NCI-H526 (cell line): Measurements from ENCODE around the gene ADAMTS5.

ENCODE experiments used
- DNase-seq, 2 experiments: peaks; one replicate each; lab custom pipeline; 2025; lab: John Stamatoyannopoulos, UW

ADAMTS5 gene

DNA sequence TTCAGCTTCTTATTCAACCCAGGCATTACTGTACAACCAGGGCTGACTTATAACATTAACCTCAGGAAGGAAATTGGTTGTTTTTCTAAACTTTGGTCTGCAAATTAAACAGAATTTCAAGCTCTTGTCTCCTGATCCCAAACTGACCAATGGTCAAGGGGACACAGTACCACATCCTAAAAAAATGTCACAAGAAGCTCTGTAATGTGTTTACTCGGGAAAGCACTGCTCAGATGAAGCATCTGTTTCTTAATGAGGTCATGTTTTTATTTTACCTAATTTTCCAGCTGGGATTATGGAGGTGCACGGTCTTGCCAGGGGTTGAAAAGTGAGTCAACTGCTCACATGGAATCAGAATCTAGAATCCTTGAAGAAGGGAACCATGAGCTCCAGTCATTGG lies 18.7 kb downstream of the ADAMTS5 start:
- no peak for DNase-seq

DNA sequence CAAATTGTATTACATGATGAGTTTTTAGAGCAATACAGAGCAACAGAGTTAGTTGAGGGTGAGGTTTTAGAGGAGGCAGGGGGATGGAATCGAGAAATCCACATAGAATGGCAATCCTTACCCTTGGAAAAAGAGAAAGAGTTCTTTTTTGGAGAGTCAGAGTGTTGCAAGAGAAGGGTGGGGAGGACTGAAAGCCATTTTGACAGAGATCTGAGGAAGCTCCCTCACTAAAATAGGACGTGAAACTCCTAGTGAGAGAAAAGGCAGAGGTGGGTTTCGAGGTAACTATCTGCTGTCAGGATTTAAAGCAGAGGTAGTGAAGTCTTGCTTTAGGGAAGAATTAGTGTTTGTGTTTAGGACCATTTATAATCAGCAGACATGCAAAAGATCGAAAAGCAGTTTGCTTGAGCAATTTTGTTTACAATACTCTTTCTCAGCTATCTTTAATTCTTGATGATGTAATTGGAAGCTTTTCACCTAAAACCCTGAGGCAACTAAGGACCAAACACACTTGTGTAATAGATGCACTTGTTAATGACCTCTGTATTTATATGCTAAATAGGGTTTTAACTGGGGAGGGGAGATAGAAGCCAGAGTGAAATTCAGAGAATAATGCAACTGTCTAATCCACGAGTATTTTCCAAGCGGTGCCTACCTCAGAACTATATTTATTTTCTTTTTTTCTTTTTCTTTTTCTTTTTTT lies 20.0 kb downstream of the ADAMTS5 start:
- DNase-seq, result no peak

DNA sequence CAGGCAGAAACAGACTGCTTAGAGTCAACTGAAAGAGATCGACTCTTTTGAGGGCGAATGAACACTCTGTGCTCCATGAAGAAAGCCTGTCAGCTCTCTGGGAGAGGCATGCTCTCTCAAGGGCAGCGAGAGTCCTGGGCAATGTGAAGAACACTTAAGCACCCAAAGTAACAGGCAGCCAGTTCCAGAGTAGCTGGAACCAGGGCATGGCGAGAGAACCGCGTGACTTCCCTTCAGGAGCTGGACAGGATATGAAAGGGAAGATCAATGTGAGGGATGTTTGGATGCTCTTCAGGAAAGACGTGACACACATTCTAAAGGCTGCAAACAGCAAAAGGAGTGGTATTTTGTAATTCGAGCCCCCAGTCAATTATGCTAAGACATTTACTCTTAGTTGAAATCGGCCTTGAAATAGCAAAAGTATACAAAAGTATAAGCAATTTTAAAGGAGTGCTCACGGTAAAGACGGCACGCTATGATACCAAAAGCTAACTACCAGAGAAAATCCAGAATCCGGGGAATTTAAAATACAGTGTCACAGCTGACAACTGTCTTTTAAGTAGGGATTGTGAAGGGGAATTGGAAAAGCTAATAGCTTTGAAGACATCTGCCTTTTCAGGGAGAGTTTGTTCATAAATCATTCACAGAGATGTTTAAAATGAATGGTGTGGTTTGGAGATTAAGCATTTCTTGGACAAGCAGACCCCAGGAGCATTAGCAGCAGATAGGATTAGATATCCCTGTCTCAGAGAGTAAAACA lies 20.8 kb downstream of the ADAMTS5 start:
- no peak for DNase-seq

DNA sequence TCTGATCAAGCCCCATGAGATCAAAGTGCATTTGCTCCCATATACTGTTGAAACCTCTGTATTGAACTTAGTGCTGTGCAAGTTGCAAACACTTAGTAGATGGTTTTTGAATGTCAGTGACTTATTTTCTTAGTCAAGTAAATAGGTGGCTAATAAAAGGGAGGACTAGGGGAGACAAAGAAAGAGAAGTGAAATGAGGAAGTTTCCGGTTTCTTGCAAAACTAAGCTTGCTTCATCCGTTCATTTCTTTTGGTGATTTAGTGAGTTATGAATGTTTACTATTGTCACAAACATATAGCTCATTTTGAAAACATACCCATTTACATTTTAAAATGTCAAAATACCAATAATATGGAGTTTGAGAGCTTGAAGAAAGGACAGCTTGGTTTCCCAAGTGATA lies 23.0 kb downstream of the ADAMTS5 start:
- no peak for DNase-seq

DNA sequence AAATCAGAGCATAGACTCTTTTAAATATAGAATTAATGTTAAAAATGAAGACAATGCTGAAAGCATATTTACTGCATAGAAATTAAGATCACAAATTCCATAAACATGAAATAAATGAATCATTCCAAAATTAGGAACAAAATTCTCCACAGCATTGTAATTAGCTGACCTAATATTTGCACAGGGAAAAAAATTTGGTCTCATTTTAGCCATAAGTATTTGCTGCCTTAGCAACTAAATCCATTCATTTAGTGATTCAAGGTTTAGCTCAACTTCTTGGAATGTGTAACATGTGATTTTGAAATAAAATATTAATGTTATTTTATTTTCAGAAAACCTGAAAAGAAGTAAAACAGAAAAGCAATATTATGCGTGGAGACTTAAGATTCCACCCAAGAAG lies 25.5 kb downstream of the ADAMTS5 start:
- no peak for DNase-seq

DNA sequence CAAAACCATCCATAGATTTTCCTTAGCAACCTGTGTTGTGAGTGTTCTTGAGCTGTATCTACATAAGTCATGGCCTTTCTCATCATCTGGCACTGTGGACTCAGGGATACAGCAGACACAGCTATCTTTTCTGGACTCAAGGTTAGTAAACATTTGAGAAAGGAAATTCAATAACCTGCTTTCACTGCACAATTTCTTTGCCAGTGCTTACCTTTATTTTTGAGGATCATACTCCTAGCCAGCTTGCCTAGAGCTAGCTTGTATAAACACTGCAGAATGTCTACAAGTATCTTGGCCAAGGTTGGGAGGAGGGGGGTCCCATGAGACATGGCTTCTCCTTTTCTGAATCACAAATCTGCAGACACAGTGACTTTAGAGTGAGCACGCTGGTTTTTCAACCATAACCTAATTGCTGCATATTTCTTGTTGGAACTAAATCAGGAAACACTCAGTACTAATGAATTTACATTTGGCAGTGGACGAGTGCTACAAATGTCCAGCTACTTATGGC lies 27.2 kb downstream of the ADAMTS5 start:
- no peak for DNase-seq

DNA sequence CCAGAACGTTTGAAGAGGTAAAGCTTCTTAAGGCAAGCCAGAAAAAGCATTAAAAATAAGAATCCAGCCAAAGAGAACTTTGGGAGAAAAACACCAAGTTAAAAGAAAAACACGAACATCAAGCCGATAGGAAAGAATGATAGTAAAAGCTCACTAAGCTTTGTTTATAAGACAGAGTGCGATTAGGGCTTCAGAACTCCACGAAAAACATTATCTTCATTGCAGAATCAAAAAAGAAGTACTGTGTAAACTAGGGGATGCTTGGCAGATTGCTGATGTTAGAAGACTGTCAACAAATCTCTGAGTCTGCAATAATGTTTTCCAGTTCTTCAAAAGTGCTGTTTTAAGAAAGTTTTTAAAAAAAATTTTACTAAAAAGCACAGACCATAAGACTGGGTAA lies 30.2 kb downstream of the ADAMTS5 start:
- DNase-seq, result no peak

DNA sequence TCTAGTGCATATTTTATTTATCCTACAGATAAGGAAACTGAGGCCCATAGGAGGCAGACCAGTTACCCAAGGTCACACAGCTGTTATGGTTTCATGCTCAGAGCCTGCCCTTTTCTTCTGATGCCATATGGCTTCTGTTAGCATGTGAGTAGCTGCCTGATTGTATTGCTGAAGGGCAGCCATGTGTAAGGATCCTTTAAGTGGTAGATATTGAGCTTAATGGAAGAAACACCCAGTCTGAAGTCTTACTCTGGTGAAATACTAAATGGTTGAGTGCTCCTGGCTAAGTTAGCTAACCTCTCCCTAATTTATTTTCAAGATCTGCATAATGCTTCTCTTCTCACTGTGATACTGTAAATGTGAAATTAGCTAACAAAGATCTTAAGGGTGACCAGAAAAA lies 30.9 kb downstream of the ADAMTS5 start:
- no peak for DNase-seq

DNA sequence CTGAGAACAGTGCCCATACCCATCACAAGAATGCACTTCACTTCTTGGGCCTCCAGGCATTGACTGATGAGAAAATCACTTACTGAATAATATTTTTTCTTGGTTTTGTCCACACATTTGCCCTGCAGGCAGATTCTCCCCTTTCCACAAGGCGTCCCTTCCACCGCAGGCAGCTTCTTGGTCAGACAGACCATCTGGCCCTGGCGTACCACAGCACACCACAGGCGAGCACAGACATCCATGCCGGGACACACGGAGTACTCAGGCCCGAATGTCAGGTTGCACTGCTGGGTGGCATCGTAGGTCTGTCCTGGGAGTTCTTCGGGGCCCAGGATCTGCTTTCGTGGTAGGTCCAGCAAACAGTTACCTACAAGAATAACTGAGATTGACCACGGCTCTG lies 32.5 kb downstream of the ADAMTS5 start:
- DNase-seq, result no peak

DNA sequence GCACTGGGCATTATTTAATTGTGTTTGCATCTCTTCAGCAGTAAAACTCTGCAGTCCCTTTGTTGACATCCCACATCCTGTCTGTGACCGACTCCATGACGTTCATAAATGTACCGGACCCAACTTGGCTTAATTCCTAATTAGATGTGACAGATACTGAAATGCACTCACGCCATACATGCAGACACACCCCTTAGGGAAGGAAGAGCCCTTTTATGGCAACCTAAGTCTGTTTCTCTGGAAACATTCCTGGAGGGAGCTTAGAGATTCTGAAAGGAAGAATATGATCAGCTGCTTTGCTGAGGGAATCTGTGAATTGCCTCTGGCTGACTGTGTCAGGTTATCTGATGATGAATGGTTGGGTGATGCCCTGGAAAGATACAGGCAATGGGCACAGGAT lies 33.4 kb downstream of the ADAMTS5 start:
- DNase-seq, result no peak

DNA sequence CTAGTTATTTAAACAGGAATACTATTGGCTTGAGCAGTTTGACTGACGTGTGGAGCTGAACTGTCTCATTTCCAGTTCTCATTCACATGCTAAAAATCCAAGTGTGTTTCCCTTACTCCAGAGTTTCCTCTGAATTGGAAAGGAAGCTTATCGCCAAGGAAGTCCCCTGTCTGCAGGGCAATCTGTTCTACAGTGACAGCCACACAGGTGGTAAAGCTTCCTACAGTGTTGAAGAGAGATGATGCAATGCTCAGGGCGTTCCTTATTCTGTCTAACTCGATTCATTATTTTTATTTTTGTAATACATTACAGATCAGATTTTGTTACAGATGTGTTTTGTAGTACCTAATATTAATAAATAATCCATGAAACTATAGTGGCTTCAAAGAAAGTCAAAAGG lies 41.3 kb downstream of the ADAMTS5 start:
- no peak for DNase-seq

DNA sequence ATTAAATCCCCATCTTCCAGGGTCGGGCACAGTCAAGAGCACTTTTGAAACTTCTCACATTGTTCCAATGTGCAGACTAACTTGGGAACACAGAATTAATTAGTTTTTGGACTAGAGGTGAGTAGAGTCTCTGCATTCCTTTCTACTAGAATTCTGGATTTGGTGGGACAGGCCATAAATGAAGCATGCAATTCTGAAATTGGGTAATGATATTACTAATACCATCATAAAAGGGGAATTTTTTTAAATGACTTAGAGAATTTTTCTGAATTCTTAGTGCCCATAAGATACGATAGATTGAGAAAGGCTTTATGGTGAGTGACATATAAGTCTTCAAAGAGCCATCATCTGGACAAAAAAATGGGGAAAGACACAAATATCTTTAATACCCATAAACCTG lies 41.8 kb downstream of the ADAMTS5 start:
- DNase-seq, result no peak

DNA sequence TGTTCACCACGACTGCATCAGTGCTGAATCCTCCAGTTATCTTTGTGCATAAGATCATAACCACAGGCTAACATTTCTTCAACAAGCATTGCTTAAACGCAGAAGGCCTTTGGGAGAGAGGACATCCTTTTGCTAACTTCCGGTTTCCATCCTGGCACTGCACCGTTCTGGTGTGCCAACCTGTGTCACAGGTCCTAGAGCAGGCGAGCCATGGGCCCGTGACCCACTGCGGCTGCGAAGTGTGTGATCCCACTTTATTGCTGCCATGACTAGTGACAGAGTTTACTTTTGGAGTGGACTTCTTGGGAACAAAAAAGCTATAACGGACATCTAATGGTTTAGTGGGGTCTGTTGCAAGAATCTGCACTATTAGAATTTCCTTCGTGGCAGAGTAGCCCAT lies 42.9 kb downstream of the ADAMTS5 start:
- no peak for DNase-seq

DNA sequence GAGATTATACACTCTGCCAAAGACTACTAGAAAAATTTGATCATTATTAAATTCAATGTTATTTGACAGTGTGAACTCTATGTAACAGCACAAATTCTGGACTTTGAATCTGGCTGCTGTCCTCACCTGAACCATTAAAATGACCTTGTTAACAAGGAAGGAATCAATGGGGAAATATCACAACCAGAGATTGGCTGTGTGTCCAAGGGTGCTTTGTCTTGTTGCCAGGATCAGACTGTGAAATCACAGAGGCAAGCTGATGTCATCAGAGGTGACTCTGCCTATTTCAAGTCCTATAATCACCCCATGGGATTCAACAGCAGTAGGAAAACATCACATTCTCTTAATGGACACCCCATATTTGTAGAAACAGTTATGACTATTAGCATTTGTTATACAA lies 46.8 kb downstream of the ADAMTS5 start:
- no peak for DNase-seq

DNA sequence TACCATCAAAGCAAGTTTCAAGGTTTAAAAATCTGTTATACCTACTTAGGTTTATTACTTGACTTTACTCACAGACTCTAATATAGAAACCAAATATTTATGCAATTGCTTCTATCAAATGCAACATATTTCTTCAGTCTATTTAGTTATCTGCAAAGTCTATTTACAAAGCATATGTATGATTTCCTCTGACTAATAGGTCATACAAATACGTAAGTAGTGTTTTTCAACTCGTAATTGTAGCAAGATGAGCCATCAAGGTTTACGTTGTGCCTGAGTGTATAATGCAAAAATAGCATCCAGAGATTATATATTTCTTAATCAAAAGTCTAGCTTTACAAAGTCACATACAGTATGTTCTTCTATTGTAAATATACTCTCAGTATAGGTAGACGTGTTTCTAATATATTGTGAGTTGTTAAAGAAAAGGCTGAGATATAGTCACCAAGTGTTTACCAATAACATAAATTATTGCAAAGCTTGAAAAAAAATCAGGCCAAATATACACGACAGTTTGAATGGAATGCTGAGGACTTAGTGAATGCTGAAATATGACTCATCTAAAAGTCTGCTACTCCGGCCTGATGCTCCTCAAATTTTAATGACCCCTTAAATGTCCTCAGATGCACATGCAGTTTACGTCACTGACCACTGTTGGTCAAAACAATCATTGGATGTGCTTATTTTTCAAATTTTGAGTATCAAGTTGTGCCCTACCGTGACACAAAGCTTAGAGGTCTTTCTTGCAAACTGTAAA lies 48.4 kb downstream of the ADAMTS5 start:
- DNase-seq, result no peak

DNA sequence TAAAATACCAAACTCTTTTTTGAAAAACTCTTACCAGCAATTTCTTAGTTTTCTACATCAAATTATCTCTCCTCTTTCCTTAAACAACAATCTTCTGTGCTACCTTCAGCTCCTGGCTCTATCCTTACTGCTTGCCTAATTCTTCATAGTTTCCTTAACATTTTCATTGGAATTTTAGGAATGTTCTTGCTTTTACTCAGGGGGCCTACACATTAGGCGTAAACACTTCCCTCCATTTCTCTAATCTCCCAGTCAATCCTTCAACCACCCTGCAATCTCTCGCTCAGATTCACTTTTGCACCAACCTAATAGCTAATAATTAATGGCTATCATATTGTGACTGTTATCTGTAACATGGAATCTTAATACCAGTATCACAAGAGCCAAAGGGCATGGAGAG lies 50.1 kb downstream of the ADAMTS5 start:
- no peak for DNase-seq

DNA sequence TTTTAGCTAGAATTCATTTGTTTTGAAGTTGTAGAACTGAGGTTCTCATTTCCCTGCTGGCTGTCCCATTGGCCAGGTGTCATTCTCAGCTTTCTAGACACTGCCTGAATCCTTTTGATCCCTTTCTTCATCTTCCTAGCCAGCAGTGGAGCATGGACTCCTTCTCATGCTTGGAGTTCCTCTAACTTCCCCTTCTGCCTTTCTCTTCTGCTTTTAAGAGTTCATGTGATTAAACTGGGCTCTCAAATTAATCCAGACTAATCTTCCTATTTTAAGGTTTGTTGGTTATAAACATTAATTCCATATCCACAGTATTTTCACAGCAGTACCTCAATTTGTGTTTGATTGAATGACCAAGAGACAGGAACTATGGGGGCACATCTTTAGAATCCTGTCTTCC lies 52.3 kb downstream of the ADAMTS5 start:
- no peak for DNase-seq

DNA sequence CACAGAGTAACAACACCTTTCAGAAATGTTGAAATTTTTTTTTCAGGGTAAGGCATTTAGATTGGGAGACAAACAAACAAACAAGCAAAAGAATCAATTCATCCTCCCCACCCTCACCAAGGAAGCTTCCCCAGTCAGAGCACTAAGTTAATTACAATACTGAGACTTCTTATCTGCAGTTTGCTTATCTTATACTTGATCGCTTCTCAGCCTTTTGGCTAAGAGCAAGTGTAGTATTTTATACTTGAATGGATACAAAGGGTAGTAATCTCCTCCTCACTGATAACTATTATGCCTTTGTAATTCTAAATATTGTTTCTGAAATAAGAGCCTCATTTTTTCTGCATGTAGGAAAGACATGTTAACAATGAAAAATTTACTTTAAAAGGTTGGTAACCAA lies 54.4 kb downstream of the ADAMTS5 start:
- DNase-seq, result no peak

DNA sequence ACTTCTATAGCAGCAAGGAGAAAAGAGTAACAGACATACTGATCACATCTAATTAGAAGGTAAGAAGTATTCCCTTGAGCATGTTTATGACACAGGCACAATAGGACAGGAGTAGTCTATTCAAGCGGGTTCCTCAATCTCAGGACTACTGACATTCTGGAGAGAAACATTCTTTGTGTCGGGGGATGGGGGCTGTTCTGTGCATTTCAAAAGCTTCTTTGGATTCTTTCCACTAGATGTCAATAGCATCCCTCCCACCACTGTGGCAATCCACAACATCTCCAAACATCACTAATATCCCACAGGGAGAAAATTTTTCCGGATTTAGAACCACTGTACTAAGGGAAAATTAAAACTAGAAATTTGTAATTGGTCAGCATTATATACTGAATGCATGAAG lies 56.9 kb downstream of the ADAMTS5 start:
- no peak for DNase-seq

DNA sequence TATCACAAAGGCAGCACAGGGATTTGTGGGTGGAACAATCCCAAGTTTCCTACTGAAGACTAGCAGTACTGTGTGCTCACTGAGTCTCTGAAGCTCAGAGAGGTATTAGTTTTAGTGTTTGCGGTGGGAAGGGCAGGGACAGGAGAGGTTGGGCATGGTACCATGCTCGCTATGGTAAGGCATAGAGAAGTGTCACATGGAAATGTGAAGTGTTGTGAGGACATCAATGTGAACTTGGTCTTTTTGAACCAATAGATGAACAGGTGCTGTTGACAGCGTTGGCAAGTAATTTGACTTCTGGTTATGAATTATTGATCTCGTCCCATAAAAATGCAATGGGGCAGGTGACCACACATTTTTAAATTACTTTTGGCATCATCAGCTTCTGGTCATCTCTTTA lies 65.9 kb downstream of the ADAMTS5 start:
- DNase-seq, result no peak

DNA sequence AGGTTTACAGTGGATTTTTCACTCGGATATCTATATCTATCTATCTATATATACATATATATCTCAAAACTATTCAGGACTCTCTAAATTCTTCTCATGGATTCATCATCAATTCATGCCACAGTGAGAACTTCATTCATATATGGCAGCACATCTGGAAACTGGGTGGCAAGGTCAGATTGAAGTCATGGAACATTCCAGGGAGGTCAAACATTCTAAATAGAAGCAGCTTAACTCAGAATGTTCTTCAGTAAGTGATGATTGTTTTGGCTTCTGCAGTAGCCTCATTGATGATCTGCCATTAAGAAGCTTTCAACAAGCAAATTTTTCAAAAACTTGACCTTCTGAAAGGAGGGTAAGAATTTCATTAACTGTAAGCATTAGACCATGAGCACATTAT lies 74.7 kb downstream of the ADAMTS5 start:
- DNase-seq, result no peak

DNA sequence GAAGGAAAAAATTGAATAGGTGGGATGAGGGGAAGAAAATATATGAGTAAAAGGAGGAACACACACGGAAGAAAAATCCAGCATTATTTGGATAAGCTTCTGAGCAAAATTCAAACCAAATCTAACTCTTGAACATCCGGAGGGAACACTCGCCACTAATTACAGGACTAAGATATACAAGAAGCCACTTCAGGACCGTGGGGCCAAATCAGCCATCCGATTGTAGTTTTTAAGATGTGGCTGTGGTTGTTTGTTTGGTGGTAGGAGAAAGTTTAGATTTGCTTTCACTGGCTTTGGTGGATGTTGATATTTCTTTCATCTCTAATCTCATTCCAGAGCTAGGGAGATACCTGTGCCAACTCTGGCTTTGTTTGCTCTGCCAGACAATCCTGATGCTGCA lies 78.0 kb downstream of the ADAMTS5 start:
- DNase-seq, result no peak

DNA sequence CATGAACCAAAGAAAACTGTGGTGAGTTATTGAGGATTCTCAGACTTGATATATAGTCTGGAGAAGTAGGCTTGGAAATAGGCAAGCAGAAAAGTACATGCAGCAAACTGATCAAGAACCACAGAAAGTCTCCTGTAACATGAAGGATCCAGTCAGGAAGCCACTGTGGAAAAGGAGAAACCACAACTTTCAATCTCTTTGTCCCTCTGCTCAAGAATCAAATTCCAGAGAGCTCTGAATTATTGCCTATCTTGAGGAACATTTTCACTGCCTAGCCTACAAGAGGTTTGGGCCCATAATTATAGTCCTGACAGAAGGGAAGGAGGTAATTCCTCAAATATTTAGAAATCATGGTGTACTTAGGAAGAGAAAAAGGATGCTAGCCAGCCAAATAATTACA lies 78.6 kb downstream of the ADAMTS5 start:
- no peak for DNase-seq
